Breast epithelium (tissue), 3 donors: ENCODE results near the gene ATP8A1.

Experiments
- POLR2AphosphoS5 ChIP-seq, 3 donors: sonication (generic); formaldehyde crosslinking; IDR thresholded peaks; one replicate each; pipeline ENCODE4 v1.6.1; 2017; ENCODE audit warnings: antibody characterized with exemption in 3 of 3
- TF ChIP-seq, protein P1 (sequence below), 3 donors: fragments of 450-650 bp; IDR thresholded peaks; one replicate each; pipeline ENCODE4 v1.5.1; 2016 to 2017; ENCODE audit warnings: antibody characterized with exemption in 3 of 3, mild to moderate bottlenecking in 3 of 3, moderate library complexity in 3 of 3

DNA sequence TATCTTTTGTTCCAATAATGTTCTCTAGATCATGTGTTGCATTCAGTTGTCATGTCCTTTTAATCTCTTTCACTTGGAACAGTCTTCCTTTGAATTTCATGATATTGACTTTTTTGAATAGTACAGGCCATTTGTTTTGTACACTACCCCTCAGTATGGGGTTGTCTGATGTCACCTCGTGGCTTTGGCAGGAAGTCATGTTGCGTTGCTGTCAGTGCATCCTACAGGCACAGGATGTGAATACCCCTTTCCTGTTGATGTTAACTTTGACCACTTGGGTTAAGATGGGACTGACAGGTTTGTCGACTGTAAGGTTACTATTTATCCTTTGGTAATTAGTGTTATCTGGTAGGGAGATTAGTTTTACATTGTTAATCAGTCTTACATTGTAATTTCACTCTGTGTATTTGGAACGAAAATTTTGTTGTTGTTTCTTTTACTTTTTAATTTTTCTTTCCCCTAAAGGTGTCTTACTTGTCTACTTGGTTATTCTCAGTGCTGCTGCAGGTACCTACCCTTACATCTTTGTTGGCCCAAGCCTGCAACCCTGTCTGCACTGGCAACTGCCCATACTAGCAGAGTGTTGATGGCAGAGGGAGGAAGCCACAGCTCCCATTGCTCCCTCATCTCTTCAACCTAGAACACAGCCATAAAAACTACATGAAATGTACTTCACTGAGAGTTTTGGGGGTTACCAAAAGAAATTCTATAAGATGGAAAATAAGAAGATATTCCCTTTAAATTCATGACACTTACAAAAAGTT lies 14.7 kb upstream of the ATP8A1 start:
- TF ChIP-seq, protein P1, sequence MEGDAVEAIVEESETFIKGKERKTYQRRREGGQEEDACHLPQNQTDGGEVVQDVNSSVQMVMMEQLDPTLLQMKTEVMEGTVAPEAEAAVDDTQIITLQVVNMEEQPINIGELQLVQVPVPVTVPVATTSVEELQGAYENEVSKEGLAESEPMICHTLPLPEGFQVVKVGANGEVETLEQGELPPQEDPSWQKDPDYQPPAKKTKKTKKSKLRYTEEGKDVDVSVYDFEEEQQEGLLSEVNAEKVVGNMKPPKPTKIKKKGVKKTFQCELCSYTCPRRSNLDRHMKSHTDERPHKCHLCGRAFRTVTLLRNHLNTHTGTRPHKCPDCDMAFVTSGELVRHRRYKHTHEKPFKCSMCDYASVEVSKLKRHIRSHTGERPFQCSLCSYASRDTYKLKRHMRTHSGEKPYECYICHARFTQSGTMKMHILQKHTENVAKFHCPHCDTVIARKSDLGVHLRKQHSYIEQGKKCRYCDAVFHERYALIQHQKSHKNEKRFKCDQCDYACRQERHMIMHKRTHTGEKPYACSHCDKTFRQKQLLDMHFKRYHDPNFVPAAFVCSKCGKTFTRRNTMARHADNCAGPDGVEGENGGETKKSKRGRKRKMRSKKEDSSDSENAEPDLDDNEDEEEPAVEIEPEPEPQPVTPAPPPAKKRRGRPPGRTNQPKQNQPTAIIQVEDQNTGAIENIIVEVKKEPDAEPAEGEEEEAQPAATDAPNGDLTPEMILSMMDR (IDR thresholded peaks at IDR 0.05) = no peak
- no peak for TF ChIP-seq POLR2AphosphoS5 (IDR thresholded peaks at IDR 0.05)
